GM19035 (cell line): ENCODE data around the gene A3GALT2.

Experiments used
- ATAC-seq: cut with Tn5 transposase; IDR thresholded peaks from one replicate; pipeline ENCODE4 v1.9.1; 2021; ENCODE audit not compliant: unreplicated experiment

Gene A3GALT2

GRCh38 chr1:33350611-33351280 lies 29.8 kb upstream of the A3GALT2 start:
- no peak for ATAC-seq

GRCh38 chr1:33349778-33350610 lies 29.1 kb upstream of the A3GALT2 start:
- peak; percentile 83 for ATAC-seq

GRCh38 chr1:33349081-33349759 lies 28.3 kb upstream of the A3GALT2 start:
- ATAC-seq = peak; percentile 30

- no peak for ATAC-seq
Measured at GRCh38 chr1:33348676-33349080, 27.8 kb upstream of the A3GALT2 start.

DNA sequence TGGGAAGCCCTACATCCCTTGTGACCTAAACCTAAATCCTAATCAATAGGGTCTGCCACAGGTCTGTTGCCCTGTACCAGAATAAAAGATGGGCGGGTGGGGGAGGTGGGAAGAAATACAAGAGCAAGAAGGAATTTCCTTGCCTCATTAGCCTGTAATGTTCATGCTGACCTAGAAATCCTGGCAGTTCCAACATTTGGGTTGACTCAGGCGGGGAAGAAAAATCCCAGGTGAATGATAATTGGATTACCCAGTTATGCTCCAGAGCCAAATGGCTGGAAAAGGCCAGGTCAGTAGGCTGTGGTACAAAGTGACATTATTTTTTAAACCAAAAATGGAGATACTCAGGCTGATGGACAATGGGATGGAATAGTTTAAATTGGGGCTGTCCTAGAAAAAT lies 27.3 kb upstream of the A3GALT2 start:
- ATAC-seq = no peak

DNA sequence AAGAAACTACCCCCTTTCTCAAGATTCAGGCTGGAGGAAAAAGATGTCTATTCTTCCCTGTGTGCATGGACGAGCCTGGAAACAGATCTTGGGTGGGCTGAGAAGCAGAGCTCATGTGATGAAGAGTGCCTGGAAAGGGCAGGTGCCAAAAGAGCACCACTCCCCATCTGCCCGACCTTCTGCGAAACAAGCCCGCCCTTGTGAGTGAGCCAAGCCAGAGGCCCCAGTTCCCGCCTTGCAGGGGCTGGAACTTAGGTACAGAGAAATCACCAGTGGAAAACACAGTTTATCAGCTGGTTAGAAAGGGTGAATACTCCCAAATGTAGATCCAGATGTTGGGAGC lies 26.7 kb upstream of the A3GALT2 start:
- no peak for ATAC-seq

DNA sequence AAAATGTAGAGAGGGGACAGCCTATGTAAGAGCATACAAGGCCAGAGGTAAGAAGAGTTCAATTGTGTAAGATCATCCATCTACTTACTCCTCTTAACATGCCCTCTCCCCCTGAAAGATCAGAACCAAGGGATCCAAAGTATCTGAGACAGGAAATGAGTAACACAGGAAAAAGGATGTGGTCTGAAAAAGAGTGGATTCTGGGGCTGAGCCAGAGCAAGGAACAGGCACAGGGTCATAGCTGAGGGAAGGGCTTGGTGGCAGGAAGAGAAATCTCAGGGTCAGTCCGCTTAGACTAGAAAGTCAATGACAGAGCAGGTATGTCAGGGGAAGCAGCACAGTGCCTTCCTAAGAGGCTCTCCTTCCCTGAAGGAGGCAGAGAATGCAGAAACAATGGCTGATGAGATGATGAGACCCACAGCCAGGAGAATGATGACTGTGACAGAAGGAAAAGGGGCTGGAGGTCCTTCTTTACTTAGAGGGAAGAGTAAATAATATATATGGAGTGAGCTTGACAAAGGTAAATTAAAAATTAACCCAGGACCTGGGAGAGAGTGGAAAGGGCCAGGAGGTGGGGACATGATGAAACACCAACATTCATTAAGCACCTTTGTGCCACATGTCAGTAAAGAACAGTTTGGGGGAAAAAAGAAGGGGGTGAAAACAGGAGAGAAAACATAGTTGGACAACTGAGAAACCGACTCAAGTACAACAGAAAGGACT lies 26.2 kb upstream of the A3GALT2 start:
- ATAC-seq = no peak

DNA sequence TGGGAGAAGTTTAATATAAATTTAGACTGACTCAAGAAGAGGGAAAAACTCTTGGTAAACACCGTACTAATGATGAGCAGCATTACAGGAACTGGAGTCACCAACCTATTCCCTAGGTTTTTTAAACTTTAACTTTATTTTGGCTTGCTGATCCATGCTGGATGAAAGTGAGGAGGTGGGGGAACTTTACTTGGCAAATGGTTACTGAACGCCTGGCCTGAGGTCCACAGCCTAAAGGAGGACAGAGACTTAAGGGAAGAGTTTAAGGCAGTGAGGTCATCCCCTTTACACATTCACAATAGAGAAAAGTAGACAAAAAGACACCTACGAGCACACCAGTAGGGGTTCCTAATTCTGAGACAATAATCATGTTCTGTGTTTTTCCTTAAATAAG lies 25.6 kb upstream of the A3GALT2 start:
- ATAC-seq = no peak

DNA sequence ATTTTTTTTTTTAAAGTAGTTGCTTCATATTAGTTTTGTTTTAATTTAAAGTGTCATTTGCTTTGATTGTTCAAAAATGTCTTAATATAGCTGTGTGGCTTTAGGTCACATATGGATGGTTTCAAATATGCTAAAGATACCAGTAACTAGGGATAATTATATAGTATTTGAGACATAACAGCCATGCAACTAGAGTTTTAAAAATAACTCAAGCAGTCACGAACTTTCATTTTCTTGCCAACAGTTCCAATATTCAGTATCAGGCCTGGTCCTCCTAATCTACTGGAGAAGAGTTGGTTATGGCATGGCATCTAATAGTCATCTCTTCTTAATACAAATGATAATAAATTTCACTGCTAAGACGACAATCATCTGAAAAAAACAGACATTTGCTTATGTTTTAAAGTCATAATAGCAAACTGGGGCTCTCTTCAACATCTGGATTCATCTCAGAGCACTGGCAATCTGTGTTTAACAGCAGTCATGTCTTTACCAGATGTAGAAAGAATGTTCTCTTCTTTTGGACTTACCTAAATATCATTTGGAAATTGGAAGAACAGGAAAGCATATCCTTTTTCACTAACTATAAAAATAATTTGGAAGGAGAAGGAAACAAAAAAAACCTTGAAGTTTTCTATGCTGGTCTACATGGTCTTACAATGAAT lies 24.1 kb upstream of the A3GALT2 start:
- no peak for ATAC-seq

- ATAC-seq = no peak
Measured at GRCh38 chr1:33343539-33343938, 22.6 kb upstream of the A3GALT2 start.

DNA sequence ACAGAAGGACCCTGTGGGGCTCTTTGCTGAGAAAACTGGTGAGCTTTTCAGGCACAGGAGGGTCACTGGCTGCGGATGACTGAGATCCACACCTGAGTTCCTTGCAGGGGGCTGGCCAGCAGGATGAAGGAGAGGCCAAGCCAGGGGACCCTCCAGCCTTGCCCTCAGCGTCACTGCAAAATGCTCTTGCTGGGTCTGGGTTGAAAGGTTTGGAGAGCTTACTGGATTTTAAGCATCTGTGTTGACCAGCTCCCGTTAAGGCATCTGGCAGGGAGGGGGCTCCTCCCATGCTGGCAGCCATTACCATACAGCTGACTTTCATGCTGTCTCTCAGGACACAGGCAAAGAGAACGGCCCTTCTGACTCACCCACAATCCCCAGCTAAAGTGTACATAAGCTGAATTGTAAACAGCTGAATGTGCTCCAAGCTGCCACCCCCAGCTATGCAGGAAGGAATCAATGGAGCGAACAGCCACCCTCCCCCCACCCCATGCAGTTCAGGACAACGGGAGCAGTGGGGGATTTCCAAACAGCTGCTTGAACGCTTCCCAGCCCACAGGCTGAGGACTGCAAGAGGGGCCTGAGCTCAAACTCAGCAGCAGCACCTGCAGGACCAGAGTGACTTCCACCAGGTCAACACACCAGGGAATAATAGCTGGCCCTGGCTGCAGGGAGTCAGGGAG lies 21.3 kb upstream of the A3GALT2 start:
- no peak for ATAC-seq

- ATAC-seq = no peak
Measured at GRCh38 chr1:33341190-33341589, 20.3 kb upstream of the A3GALT2 start.

DNA sequence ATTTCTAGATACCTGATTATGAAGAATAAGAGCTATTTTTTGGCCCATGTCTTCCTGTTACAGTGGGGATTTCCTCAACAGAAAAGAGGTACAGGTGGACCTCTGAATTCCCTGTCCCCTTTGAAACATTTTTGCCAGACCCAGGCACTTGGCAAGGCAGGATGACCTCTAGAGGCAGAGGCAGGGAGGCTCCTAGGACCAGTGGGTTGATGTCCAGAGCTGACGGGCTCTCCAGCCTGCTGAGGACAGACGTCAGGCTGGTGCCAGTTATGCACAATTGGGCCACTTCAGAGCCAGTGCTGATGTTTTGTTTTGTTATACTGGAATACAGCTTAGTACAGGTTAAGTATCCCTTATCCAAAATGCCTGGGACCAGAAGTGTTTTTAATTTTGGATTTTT lies 18.5 kb upstream of the A3GALT2 start:
- ATAC-seq = no peak

- ATAC-seq = no peak
Measured at GRCh38 chr1:33338440-33339211, 17.7 kb upstream of the A3GALT2 start.

GRCh38 chr1:33338048-33338439 lies 17.1 kb upstream of the A3GALT2 start:
- no peak for ATAC-seq

- no peak for ATAC-seq
Measured at GRCh38 chr1:33337441-33337840, 16.5 kb upstream of the A3GALT2 start.

GRCh38 chr1:33336580-33336979 lies 15.7 kb upstream of the A3GALT2 start:
- no peak for ATAC-seq

DNA sequence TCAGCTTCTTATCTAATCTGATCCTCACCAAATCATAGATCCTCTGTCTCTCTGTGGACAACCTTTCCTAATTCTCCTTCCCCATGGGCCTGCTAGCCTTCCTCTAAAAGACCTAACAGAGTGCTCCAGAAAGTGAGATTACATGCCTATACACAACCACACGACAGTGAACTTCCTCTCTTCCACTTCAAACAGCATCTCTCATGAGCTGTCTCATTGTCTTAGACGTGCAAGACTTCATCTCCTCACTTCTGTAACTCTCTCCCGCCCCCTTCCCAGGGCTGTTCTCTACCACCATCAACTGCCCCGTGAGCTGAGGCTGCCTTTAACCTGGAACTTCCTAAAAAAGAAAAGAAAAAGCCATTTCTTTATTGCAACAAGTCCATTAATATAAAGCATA lies 14.1 kb upstream of the A3GALT2 start:
- no peak for ATAC-seq

GRCh38 chr1:33334081-33334552 lies 13.2 kb upstream of the A3GALT2 start:
- ATAC-seq = no peak
